ENCODE measurements around the gene ZMIZ2.
A peak's percentile ranks its signal among the peaks of the same experiment; 100 is the strongest.
"Not testable (repeated sequence)": the region's sequence is repeated elsewhere in the genome, so short reads cannot be mapped to it uniquely, and the experiment has no call there.

Gene ZMIZ2

GRCh38 chr7:44797329-44798258 lies 48.9 kb downstream of the ZMIZ2 start:
- TF ChIP-seq CTCF (IDR thresholded peaks at IDR 0.05; ENCODE audit: unreplicated experiment in 3 of 3), result peak in 2 of 3 experiments; percentile 19 to 41
- Mint-ChIP-seq H3K4me3 (peak overlapping the region; percentile 93 to 98 (median 95)), H3K27ac (peak overlapping the region; percentile 94 to 99 (median 99)), H3K9me3 (no peaks in the 10 kb centered on the region), H3K4me1 (peaks cover 20% of the 10 kb centered on the region), H3K36me3 (ENCODE audit: low read depth) (peaks cover 45% of the 10 kb centered on the region), H3K27me3 (ENCODE audit: low read depth) (no peaks in the 10 kb centered on the region)

GRCh38 chr7:44798649-44799305 lies 50.1 kb downstream of the ZMIZ2 start:
- TF ChIP-seq CTCF (IDR thresholded peaks at IDR 0.05; ENCODE audit: unreplicated experiment in 3 of 3), result no peak
- peaks cover 51% of the 10 kb centered on the region for H3K36me3 Mint-ChIP-seq (ENCODE audit: low read depth)
- H3K27ac Mint-ChIP-seq, result peak overlapping the region; percentile 82 to 99 (median 94)
- no peaks in the 10 kb centered on the region for H3K9me3 Mint-ChIP-seq
- H3K4me1 Mint-ChIP-seq, result peaks cover 20% of the 10 kb centered on the region
- H3K27me3 Mint-ChIP-seq (ENCODE audit: low read depth), result no peaks in the 10 kb centered on the region
- H3K4me3 Mint-ChIP-seq, result peak overlapping the region; percentile 93 to 98 (median 95)

GRCh38 chr7:44799939-44800338 lies 51.3 kb downstream of the ZMIZ2 start:
- Mint-ChIP-seq H3K36me3 (ENCODE audit: low read depth) (peaks cover 51% of the 10 kb centered on the region), H3K27ac (peak overlapping the region in 2 of 3 experiments; percentile 16 to 60)
- no peak for TF ChIP-seq CTCF (IDR thresholded peaks at IDR 0.05; ENCODE audit: unreplicated experiment in 3 of 3)

GRCh38 chr7:44801890-44802289 lies 53.2 kb downstream of the ZMIZ2 start:
- Mint-ChIP-seq H3K36me3 (ENCODE audit: low read depth) (peaks cover 51% of the 10 kb centered on the region), H3K27ac (peak overlapping the region in 1 of 3 experiments; percentile 31), H3K4me1 (peaks cover 20% of the 10 kb centered on the region), H3K4me3 (no peak overlapping the region), H3K27me3 (ENCODE audit: low read depth) (no peaks in the 10 kb centered on the region), H3K9me3 (no peaks in the 10 kb centered on the region)
- TF ChIP-seq CTCF (IDR thresholded peaks at IDR 0.05; ENCODE audit: unreplicated experiment in 3 of 3), result no peak

More at GRCh38 chr7:44799939-44800338, 51.3 kb downstream of the ZMIZ2 start:
- Mint-ChIP-seq H3K27me3 (ENCODE audit: low read depth) (no peaks in the 10 kb centered on the region), H3K4me1 (peaks cover 20% of the 10 kb centered on the region), H3K9me3 (no peaks in the 10 kb centered on the region), H3K4me3 (peak overlapping the region in 2 of 3 experiments; percentile 9 to 50)

GRCh38 chr7:44802418-44803025 lies 53.9 kb downstream of the ZMIZ2 start:
- Mint-ChIP-seq H3K27ac (no peak overlapping the region), H3K36me3 (ENCODE audit: low read depth) (peaks cover 49% of the 10 kb centered on the region), H3K9me3 (no peaks in the 10 kb centered on the region), H3K27me3 (ENCODE audit: low read depth) (no peaks in the 10 kb centered on the region), H3K4me1 (peaks cover 18% of the 10 kb centered on the region), H3K4me3 (no peak overlapping the region)
- no peak for TF ChIP-seq CTCF (IDR thresholded peaks at IDR 0.05; ENCODE audit: unreplicated experiment in 3 of 3)

- H3K36me3 Mint-ChIP-seq (ENCODE audit: low read depth), result peaks cover 39% of the 10 kb centered on the region
- H3K4me1 Mint-ChIP-seq; H3K27me3 Mint-ChIP-seq (ENCODE audit: low read depth); H3K27ac Mint-ChIP-seq; H3K9me3 Mint-ChIP-seq; H3K4me3 Mint-ChIP-seq: not testable (repeated sequence)
These were observed 55.3 kb downstream of the ZMIZ2 start for GRCh38 chr7:44803828-44804519.
